ENCODE results near the gene PPP1R1C.
"Not testable (repeated sequence)": the region's sequence is repeated elsewhere in the genome, so short reads cannot be mapped to it uniquely, and the experiment has no call there.

Gene PPP1R1C

GRCh38 chr2:182015334-182016109, 29.9 kb downstream of the PPP1R1C start:
- TF ChIP-seq CTCF (IDR thresholded peaks at IDR 0.05; ENCODE audit: insufficient read depth, low read depth, low read length, missing control alignments) = no peak
- peak; percentile 78 for DNase-seq (ENCODE audit: low read depth)

GRCh38 chr2:182018218-182018617, 32.6 kb downstream of the PPP1R1C start:
- DNase-seq (ENCODE audit: low read depth) = peak; percentile 44
- no peak for TF ChIP-seq CTCF (IDR thresholded peaks at IDR 0.05; ENCODE audit: insufficient read depth, low read depth, low read length, missing control alignments)
- no peak overlapping the region for H3K4me3 ChIP-seq (ENCODE audit: low read length)

More at GRCh38 chr2:182015334-182016109, 29.9 kb downstream of the PPP1R1C start:
- no peak overlapping the region for H3K4me3 ChIP-seq (ENCODE audit: low read length)

DNA sequence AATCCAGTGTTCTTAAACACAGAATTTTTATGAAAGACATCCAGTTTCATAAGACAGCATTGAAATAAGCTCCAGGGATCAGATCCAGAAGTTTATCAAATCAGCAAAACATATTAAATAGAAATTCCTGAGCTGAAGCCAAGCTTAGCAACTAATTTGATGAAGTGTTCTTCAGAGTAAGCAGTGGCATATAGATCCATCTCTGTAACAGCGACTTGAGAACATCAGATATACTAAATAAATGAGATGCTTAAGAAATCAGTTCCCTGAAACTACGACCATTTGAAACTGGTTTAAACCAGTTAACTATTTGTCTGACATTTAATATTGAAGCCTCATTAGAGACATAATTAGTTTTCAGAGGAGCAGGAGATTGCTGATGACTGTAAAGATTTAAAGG, 34.1 kb downstream of the PPP1R1C start:
- no peak for DNase-seq (ENCODE audit: low read depth)
- no peak for TF ChIP-seq CTCF (IDR thresholded peaks at IDR 0.05; ENCODE audit: insufficient read depth, low read depth, low read length, missing control alignments)
- H3K4me3 ChIP-seq (ENCODE audit: low read length) = no peak overlapping the region

- DNase-seq (ENCODE audit: low read depth) = peak; percentile 27
- no peak for TF ChIP-seq CTCF (IDR thresholded peaks at IDR 0.05; ENCODE audit: insufficient read depth, low read depth, low read length, missing control alignments)
- H3K4me3 ChIP-seq (ENCODE audit: low read length) = no peak overlapping the region
These were observed 34.8 kb downstream of the PPP1R1C start for GRCh38 chr2:182020286-182021070.

- no peak overlapping the region for H3K4me3 ChIP-seq (ENCODE audit: low read length)
- no peak for TF ChIP-seq CTCF (IDR thresholded peaks at IDR 0.05; ENCODE audit: insufficient read depth, low read depth, low read length, missing control alignments)
- no peak for DNase-seq (ENCODE audit: low read depth)
These were observed 37.6 kb downstream of the PPP1R1C start for GRCh38 chr2:182023235-182023634.

DNA sequence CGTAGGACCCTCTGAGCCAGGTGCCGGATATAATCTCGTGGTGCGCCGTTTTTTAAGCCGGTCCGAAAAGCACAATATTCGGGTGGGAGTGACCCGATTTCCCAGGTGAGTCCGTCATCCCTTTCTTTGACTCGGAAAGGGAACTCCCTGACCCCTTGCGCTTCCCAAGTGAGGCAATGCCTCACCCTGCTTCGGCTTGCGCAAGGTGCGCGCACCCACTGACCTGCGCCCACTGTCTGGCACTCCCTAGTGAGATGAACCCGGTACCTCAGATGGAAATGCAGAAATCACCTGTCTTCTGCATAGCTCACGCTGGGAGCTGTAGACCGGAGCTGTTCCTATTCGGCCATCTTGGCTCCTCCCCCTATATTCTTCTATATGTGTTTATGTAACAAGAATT, 45.2 kb downstream of the PPP1R1C start:
- H3K4me3 ChIP-seq (ENCODE audit: low read length) = not testable (repeated sequence)
- peak; percentile 18 for DNase-seq (ENCODE audit: low read depth)

- no peak for TF ChIP-seq CTCF (IDR thresholded peaks at IDR 0.05; ENCODE audit: insufficient read depth, low read depth, low read length, missing control alignments)
- DNase-seq (ENCODE audit: low read depth) = no peak
- no peak overlapping the region for H3K4me3 ChIP-seq (ENCODE audit: low read length)
These were observed 46.3 kb downstream of the PPP1R1C start for GRCh38 chr2:182031956-182032355.

Measured in epithelial cell of esophagus (primary cell).